Neuronal stem cell (in vitro differentiated cells): ENCODE data around the gene EHD2.

Source experiments
- DNase-seq: peaks from one replicate; pipeline ENCODE4 v3.0.0-alpha.2; 2013; ENCODE audit warnings: low spot score
- H2AFZ ChIP-seq: one replicate; pipeline ENCODE4 v1.6.1; 2013; ENCODE audit warnings: mild to moderate bottlenecking, low read length, inconsistent platforms
- H2AK5ac ChIP-seq: 2 replicates; pipeline ENCODE4 v1.6.1; 2013; ENCODE audit warnings: low read depth, mild to moderate bottlenecking, inconsistent platforms, low read length, moderate library complexity, mixed read lengths
- H2BK120ac ChIP-seq: 2 replicates; pipeline ENCODE4 v1.6.1; 2013; ENCODE audit warnings: low read depth, mild to moderate bottlenecking, inconsistent platforms, low read length, moderate library complexity, mixed read lengths
- H2BK12ac ChIP-seq: one replicate; pipeline ENCODE4 v1.6.1; 2013; ENCODE audit warnings: low read length, inconsistent platforms
- H2BK15ac ChIP-seq: 2 replicates; pipeline ENCODE4 v1.6.1; 2013; ENCODE audit warnings: mild to moderate bottlenecking, low read length, inconsistent platforms, mixed read lengths
- H2BK5ac ChIP-seq: one replicate; pipeline ENCODE4 v1.6.1; 2013; ENCODE audit warnings: inconsistent platforms, mild to moderate bottlenecking, low read length, moderate library complexity
- H3K14ac ChIP-seq: one replicate; pipeline ENCODE4 v1.6.1; 2013; ENCODE audit warnings: low read length, inconsistent platforms
- H3K18ac ChIP-seq: 2 replicates; pipeline ENCODE4 v1.6.1; 2013; ENCODE audit warnings: low read length, inconsistent platforms
- H3K23ac ChIP-seq: 2 replicates; pipeline ENCODE4 v1.6.1; 2013; ENCODE audit warnings: low read depth, mild to moderate bottlenecking, mixed read lengths, low read length, inconsistent platforms; ENCODE audit not compliant: poor library complexity
- H3K27ac ChIP-seq: replicated peaks from 3 replicates; pipeline ENCODE4 v1.5.1; 2013; ENCODE audit warnings: low read length, inconsistent platforms
- H3K27me3 ChIP-seq, 3 experiments: 2 replicates each; pipeline ENCODE4 v1.6.1; 2013; ENCODE audit warnings: low read length in 3 of 3, mild to moderate bottlenecking in 2 of 3, inconsistent platforms in 1 of 3, low read depth in 1 of 3, mixed read lengths in 1 of 3, moderate library complexity in 1 of 3; ENCODE audit not compliant: control insufficient read depth in 3 of 3, insufficient read depth in 3 of 3
- H3K36me3 ChIP-seq, 2 donors: replicated peaks in 1 of 2; 2 replicates each; pipeline ENCODE4 v1.6.1; 2013; ENCODE audit warnings: low read length in 2 of 2; ENCODE audit not compliant: control insufficient read depth in 2 of 2, insufficient read depth in 2 of 2
- H3K4ac ChIP-seq: 2 replicates; pipeline ENCODE4 v1.6.1; 2013; ENCODE audit warnings: inconsistent platforms, mild to moderate bottlenecking, low read length, moderate library complexity
- H3K4me1 ChIP-seq, 2 donors: 1 replicate in 1 of 2; 2 replicates in 1 of 2; pipeline ENCODE4 v1.6.1; 2013; ENCODE audit warnings: low read length in 2 of 2, low read depth in 1 of 2; ENCODE audit not compliant: control insufficient read depth in 2 of 2, insufficient read depth in 1 of 2
- H3K4me2 ChIP-seq: one replicate; pipeline ENCODE4 v1.6.1; 2013; ENCODE audit warnings: mild to moderate bottlenecking, low read length, inconsistent platforms; ENCODE audit not compliant: insufficient read depth, poor library complexity, severe bottlenecking
- H3K4me3 ChIP-seq, 2 donors: 2 replicates each; pipeline ENCODE4 v1.5.1; 2013; ENCODE audit warnings: low read length in 2 of 2, mild to moderate bottlenecking in 2 of 2, inconsistent platforms in 1 of 2, moderate library complexity in 1 of 2
- H3K79me1 ChIP-seq: one replicate; pipeline ENCODE4 v1.6.1; 2013; ENCODE audit warnings: low read depth, mild to moderate bottlenecking, inconsistent platforms, low read length, moderate library complexity
- H3K9ac ChIP-seq: one replicate; pipeline ENCODE4 v1.6.1; 2013; ENCODE audit warnings: mild to moderate bottlenecking, low read depth, low read length, inconsistent platforms; ENCODE audit not compliant: poor library complexity
- H3K9me3 ChIP-seq, 2 donors: replicated peaks in 1 of 2; 2 replicates each; pipeline versions ENCODE3 to v1.6.1; 2013; ENCODE audit warnings: low read length in 2 of 2, mild to moderate bottlenecking in 2 of 2, inconsistent platforms in 1 of 2, low read depth in 1 of 2, mixed read lengths in 1 of 2, moderate library complexity in 1 of 2; ENCODE audit not compliant: control insufficient read depth in 2 of 2, insufficient read depth in 1 of 2
- H4K8ac ChIP-seq: one replicate; pipeline ENCODE4 v1.6.1; 2013; ENCODE audit warnings: low read depth, mild to moderate bottlenecking, inconsistent platforms, low read length, moderate library complexity
- H4K91ac ChIP-seq: one replicate; pipeline ENCODE4 v1.6.1; 2013; ENCODE audit warnings: low read length, low read depth, mild to moderate bottlenecking, inconsistent platforms; ENCODE audit not compliant: poor library complexity
- WGBS, 2 donors: extraction: QIAGEN DNeasy Blood & Tissue Kit; methylation state at CpG; one replicate each; pipeline ENCODE4 v1.1.7; 2013; ENCODE audit warnings: missing lambda C conversion rate in 2 of 2, mixed read lengths in 1 of 2; ENCODE audit not compliant: insufficient read length in 2 of 2, insufficient replicate concordance in 1 of 2; ENCODE audit errors: extremely low coverage in 2 of 2; 5-methylcytosine and 5-hydroxymethylcytosine counted together

The EHD2 gene

GRCh38 chr19:47691090-47691489 lies 22.1 kb upstream of the EHD2 start:
- no peak overlapping the region for H2AFZ ChIP-seq
- H2BK5ac ChIP-seq: no peak overlapping the region
- H3K79me1 ChIP-seq: peaks cover 7% of the 10 kb centered on the region
- peaks cover 5 to 51% of the 10 kb centered on the region in 2 donors for H3K36me3 ChIP-seq
- no peak overlapping the region for H3K4ac ChIP-seq
- no peaks in the 10 kb centered on the region for H3K4me1 ChIP-seq
- no peak overlapping the region for H3K4me3 ChIP-seq
- no peak overlapping the region for H2BK12ac ChIP-seq
- no peak overlapping the region for H2AK5ac ChIP-seq
- H2BK15ac ChIP-seq: no peak overlapping the region
- no peak overlapping the region for H3K18ac ChIP-seq
- H3K27ac ChIP-seq: no peak overlapping the region
- no peak overlapping the region for H2BK120ac ChIP-seq
- no peaks in the 10 kb centered on the region for H3K27me3 ChIP-seq
- DNase-seq: no peak
- no peak overlapping the region for H3K9ac ChIP-seq
- H3K9me3 ChIP-seq: peaks cover 0 to 3% of the 10 kb centered on the region in 2 donors
- no peak overlapping the region for H3K23ac ChIP-seq
- no peak overlapping the region for H3K14ac ChIP-seq
- no peak overlapping the region for H4K91ac ChIP-seq
- no peak overlapping the region for H3K4me2 ChIP-seq
- no peak overlapping the region for H4K8ac ChIP-seq
- no CpG with 5 or more reads among the region's 5 CpGs for WGBS, 2 donors

GRCh38 chr19:47691782-47692181 lies 21.4 kb upstream of the EHD2 start:
- no peak overlapping the region for H4K8ac ChIP-seq
- H3K14ac ChIP-seq: no peak overlapping the region
- H3K36me3 ChIP-seq: peaks cover 5 to 51% of the 10 kb centered on the region in 2 donors
- no peak overlapping the region for H3K27ac ChIP-seq
- H3K9me3 ChIP-seq: peaks cover 0 to 3% of the 10 kb centered on the region in 2 donors
- H2BK5ac ChIP-seq: no peak overlapping the region
- DNase-seq: no peak
- H2BK15ac ChIP-seq: no peak overlapping the region
- no peaks in the 10 kb centered on the region for H3K27me3 ChIP-seq
- no peak overlapping the region for H2AK5ac ChIP-seq
- H2BK12ac ChIP-seq: no peak overlapping the region
- H3K4me2 ChIP-seq: no peak overlapping the region
- H3K9ac ChIP-seq: no peak overlapping the region
- H3K79me1 ChIP-seq: peaks cover 7% of the 10 kb centered on the region
- no CpG with 5 or more reads among the region's 7 CpGs for whole genome bisulfite sequencing, 2 donors
- no peak overlapping the region for H3K4me3 ChIP-seq
- H2BK120ac ChIP-seq: no peak overlapping the region
- H3K4me1 ChIP-seq: no peaks in the 10 kb centered on the region
- H3K18ac ChIP-seq: no peak overlapping the region
- no peak overlapping the region for H3K4ac ChIP-seq
- no peak overlapping the region for H4K91ac ChIP-seq
- no peak overlapping the region for H3K23ac ChIP-seq
- no peak overlapping the region for H2AFZ ChIP-seq

GRCh38 chr19:47693489-47693888 lies 19.7 kb upstream of the EHD2 start:
- Histone ChIP-seq H3K23ac (peak overlapping the region; percentile 73), H3K18ac (peak overlapping the region; percentile 27), H3K36me3 (peaks cover 5 to 46% of the 10 kb centered on the region in 2 donors), H3K9me3 (peaks cover 0 to 3% of the 10 kb centered on the region in 2 donors), H2BK5ac (no peak overlapping the region), H3K4me2 (no peak overlapping the region), H2AK5ac (peak overlapping the region; percentile 52), H3K9ac (peak overlapping the region; percentile 60), H3K27me3 (no peaks in the 10 kb centered on the region), H3K4me3 (peak overlapping the region in 1 of 2 donors; percentile 57), H3K27ac (no peak overlapping the region), H3K4ac (no peak overlapping the region), H2BK15ac (no peak overlapping the region), H2BK12ac (no peak overlapping the region), H4K8ac (no peak overlapping the region), H4K91ac (no peak overlapping the region), H3K14ac (no peak overlapping the region), H3K79me1 (peaks cover 10% of the 10 kb centered on the region), H2AFZ (no peak overlapping the region), H3K4me1 (peaks cover 0 to 2% of the 10 kb centered on the region in 2 donors), H2BK120ac (no peak overlapping the region)
- no CpG with 5 or more reads among the region's 17 CpGs for WGBS, 2 donors
- DNase-seq: no peak

- Histone ChIP-seq H3K79me1 (peaks cover 10% of the 10 kb centered on the region), H3K4me2 (no peak overlapping the region), H2AK5ac (peak overlapping the region; percentile 52), H4K91ac (no peak overlapping the region), H3K27ac (no peak overlapping the region), H2BK12ac (no peak overlapping the region), H3K18ac (no peak overlapping the region), H3K27me3 (no peaks in the 10 kb centered on the region), H2BK5ac (no peak overlapping the region), H3K4me3 (no peak overlapping the region), H2BK120ac (no peak overlapping the region), H4K8ac (no peak overlapping the region), H3K9ac (no peak overlapping the region), H2AFZ (no peak overlapping the region), H3K9me3 (peaks cover 0 to 3% of the 10 kb centered on the region in 2 donors), H2BK15ac (no peak overlapping the region), H3K4me1 (peaks cover 0 to 2% of the 10 kb centered on the region in 2 donors), H3K23ac (peak overlapping the region; percentile 73), H3K4ac (no peak overlapping the region), H3K36me3 (peaks cover 9 to 50% of the 10 kb centered on the region in 2 donors), H3K14ac (no peak overlapping the region)
- no CpG with 5 or more reads among the region's 14 CpGs for WGBS, 2 donors
- DNase-seq: no peak
These were observed 19.3 kb upstream of the EHD2 start for GRCh38 chr19:47693903-47694302.
